Testis (tissue), 3 donors: ENCODE measurements around the gene MICOS13. TPM values are rescaled to one million over a fixed set of nuclear protein-coding genes. Genes with fewer than 3 reads are reported as not detected.
"Not testable (repeated sequence)": the region's sequence is repeated elsewhere in the genome, so short reads cannot be mapped to it uniquely, and the experiment has no call there.

ENCODE experiments used
- DNase-seq: peaks from one replicate; pipeline ENCODE4 v3.0.0-alpha.2; 2019
- H3K27ac ChIP-seq, 2 donors: fragments of 200-600 bp; sonication (generic); one replicate each; pipeline ENCODE4 v1.5.1; 2019
- H3K27me3 ChIP-seq: fragments of 200-600 bp; sonication (generic); one replicate; pipeline ENCODE4 v1.5.1; 2019
- H3K36me3 ChIP-seq: fragments of 200-600 bp; sonication (generic); one replicate; pipeline ENCODE4 v1.5.1; 2017; ENCODE audit warnings: low read depth; ENCODE audit errors: missing control alignments
- H3K4me1 ChIP-seq: fragments of 200-600 bp; sonication (generic); one replicate; pipeline ENCODE4 v1.5.1; 2019
- H3K4me3 ChIP-seq, 2 donors: fragments of 200-600 bp; sonication (generic); one replicate each; pipeline ENCODE4 v1.5.1; 2017 to 2019
- H3K9me3 ChIP-seq: fragments of 200-600 bp; sonication (generic); one replicate; pipeline ENCODE4 v1.5.1; 2017
- CTCF ChIP-seq, 3 experiments: fragments of 450-650 bp in 2 of 3; fragments of 200-600 bp in 1 of 3; sonication (generic) in 1 of 3; IDR thresholded peaks; one replicate each; pipeline ENCODE4 v1.5.1; 2016 to 2019; ENCODE audit warnings: antibody characterized with exemption in 3 of 3, mild to moderate bottlenecking in 2 of 3, moderate library complexity in 1 of 3
- POLR2A ChIP-seq: fragments of 450-650 bp; IDR thresholded peaks from one replicate; pipeline ENCODE4 v1.6.1; 2017; ENCODE audit warnings: antibody characterized with exemption, mild to moderate bottlenecking, moderate library complexity
- WGBS, 2 donors: methylation state at CpG; one replicate each; pipeline ENCODE4 v1.1.5; 2018; 5-methylcytosine and 5-hydroxymethylcytosine counted together
- intact Hi-C: fragments of 100-400 bp; cut with DNase I; formaldehyde crosslinking; loops from one replicate; pipeline ENCODE4 v1.15.1; 2023; ENCODE audit warnings: low total_unique reads
- polyA plus RNA-seq: library from polyadenylated mRNA; stranded (reverse); fragments of 350-450 nt; fragmentation: Illumina TruSeq; extraction: RNeasy Lipid Tissue Mini Kit (QIAGEN cat#74804); gene quantifications from one replicate; pipeline ENCODE4 v1.2.3, GENCODE V29; 2014; ENCODE audit warnings: low read depth, low replicate concordance; ENCODE audit not compliant: insufficient read depth
- total RNA-seq, 2 donors: library from RNA; depleted of rRNA; stranded (reverse); fragments of >200 nt; gene quantifications; one replicate each; pipeline ENCODE4 v1.2.3, GENCODE V29; 2016

The MICOS13 gene
- total and polyA plus RNA-seq, 3 donors from 2014 or later, result 98.0 to 198 (median 152) TPM

GRCh38 chr19:5707576-5708575 lies 27.6 kb upstream of the MICOS13 start:
- Histone ChIP-seq H3K4me1 (no peaks in the 10 kb centered on the region), H3K27ac (no peak overlapping the region), H3K4me3 (no peak overlapping the region), H3K36me3 (no peaks in the 10 kb centered on the region), H3K9me3 (no peaks in the 10 kb centered on the region), H3K27me3 (no peaks in the 10 kb centered on the region)
- 90 to 94% methylated on average over 12 to 35 of the region's 37 CpGs for WGBS, 2 donors
- DNase-seq, result no peak
- no peak for TF ChIP-seq POLR2A
- no peak for TF ChIP-seq CTCF (IDR thresholded peaks at IDR 0.05)
- intact Hi-C loops, result no loop called here

DNA sequence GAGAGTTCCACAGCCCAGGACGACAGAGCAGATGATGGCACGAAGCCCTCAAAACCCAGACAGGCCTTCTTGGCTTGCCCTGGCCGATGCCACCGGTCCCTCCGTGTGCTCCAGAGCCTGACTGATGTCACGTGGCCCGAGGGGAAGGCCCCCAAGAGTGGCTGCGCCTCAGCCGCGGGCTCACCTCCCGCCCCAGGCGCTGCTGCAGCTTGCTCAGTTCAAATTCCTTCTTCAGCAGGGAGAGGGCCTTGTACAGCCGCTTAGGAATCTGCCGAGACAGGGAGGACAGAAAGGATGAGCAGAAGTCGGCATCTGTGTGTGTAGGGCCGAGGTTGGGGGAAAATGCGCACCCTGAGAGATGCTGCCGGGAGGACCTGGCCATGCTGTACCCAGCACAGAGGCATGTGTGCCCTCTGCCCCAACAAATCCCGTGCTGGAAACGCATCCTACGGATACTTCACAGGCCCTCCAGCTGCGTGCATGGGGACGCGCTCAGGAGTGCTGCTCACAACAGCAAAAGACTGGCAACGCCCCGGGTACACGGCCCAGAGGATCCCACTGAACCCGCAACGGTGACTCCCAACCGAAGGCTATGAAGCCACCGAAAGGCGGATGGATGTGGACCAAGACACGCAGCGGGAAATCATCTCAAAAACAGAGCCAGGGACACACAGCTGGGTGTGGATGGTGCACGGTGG lies 26.7 kb upstream of the MICOS13 start:
- TF ChIP-seq POLR2A (no peak), CTCF (IDR thresholded peaks at IDR 0.05) (no peak)
- no peak overlapping the region for H3K27ac ChIP-seq
- no peaks in the 10 kb centered on the region for H3K27me3 ChIP-seq
- no peaks in the 10 kb centered on the region for H3K9me3 ChIP-seq
- intact Hi-C loops, result no loop called here
- no peak for DNase-seq
- H3K36me3 ChIP-seq, result no peaks in the 10 kb centered on the region
- no peaks in the 10 kb centered on the region for H3K4me1 ChIP-seq
- 91 to 94% methylated on average over 13 to 35 of the region's 35 CpGs for WGBS, 2 donors
- H3K4me3 ChIP-seq, result no peak overlapping the region

GRCh38 chr19:5705552-5705951 lies 25.2 kb upstream of the MICOS13 start:
- no peak for TF ChIP-seq CTCF (IDR thresholded peaks at IDR 0.05)
- intact Hi-C loops, result no loop called here
- WGBS, 2 donors, result 72 to 85% methylated on average over 4 to 16 of the region's 16 CpGs
- Histone ChIP-seq H3K27me3 (no peaks in the 10 kb centered on the region), H3K27ac (no peak overlapping the region), H3K9me3 (no peaks in the 10 kb centered on the region), H3K36me3 (no peaks in the 10 kb centered on the region), H3K4me1 (no peaks in the 10 kb centered on the region), H3K4me3 (no peak overlapping the region)
- no peak for DNase-seq

GRCh38 chr19:5703819-5704818 lies 23.8 kb upstream of the MICOS13 start:
- DNase-seq, result no peak
- Histone ChIP-seq H3K27me3 (no peaks in the 10 kb centered on the region), H3K4me3 (no peak overlapping the region), H3K27ac (no peak overlapping the region), H3K4me1 (no peaks in the 10 kb centered on the region), H3K36me3 (no peaks in the 10 kb centered on the region), H3K9me3 (no peaks in the 10 kb centered on the region)
- intact Hi-C loops, result no loop called here
- WGBS, 2 donors, result 97 to 99% methylated on average over 20 to 37 of the region's 40 CpGs
- TF ChIP-seq POLR2A, result no peak
- TF ChIP-seq CTCF (IDR thresholded peaks at IDR 0.05), result no peak

DNA sequence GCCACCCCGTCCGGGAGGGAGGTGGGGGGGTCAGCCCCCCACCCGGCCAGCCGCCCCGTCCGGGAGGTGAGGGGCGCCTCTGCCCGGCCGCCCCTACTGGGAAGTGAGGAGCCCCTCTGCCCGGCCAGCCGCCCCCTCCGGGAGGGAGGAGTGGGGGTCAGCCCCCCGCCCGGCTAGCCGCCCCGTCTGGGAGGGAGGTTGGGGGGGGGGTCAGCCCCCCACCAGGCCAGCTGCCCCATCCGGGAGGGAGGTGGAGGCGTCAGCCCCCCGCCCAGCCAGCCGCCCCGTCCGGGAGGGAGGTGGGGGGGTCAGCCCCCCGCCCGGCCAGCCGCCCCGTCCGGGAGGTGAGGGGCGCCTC lies 21.7 kb upstream of the MICOS13 start:
- H3K27ac ChIP-seq, H3K27me3 ChIP-seq, H3K9me3 ChIP-seq, intact Hi-C loops, H3K4me1 ChIP-seq, DNase-seq, H3K4me3 ChIP-seq, H3K36me3 ChIP-seq: not testable (repeated sequence)
- 88% methylated on average over 25 of the region's 28 CpGs; no CpG with 5 or more reads in 1 of the 2 donors for WGBS, 2 donors
